ENCODE measurements around the gene MAP3K5.

- no peak for TF ChIP-seq CTCF (IDR thresholded peaks at IDR 0.05)
- no peak for TF ChIP-seq EZH2 (IDR thresholded peaks at IDR 0.05)
- no peak for TF ChIP-seq EZH2phosphoT487 (IDR thresholded peaks at IDR 0.05)
Observed at GRCh38 chr6:136709429-136709828, 82.8 kb downstream of the MAP3K5 start.
